Dermis microvascular lymphatic vessel endothelial cell (primary cell): ENCODE data around the gene PPAN. TPM values are rescaled to one million over a fixed set of nuclear protein-coding genes. Genes with fewer than 3 reads are reported as not detected.

Experiments used
- DNase-seq, 2 donors: peaks; one replicate each; pipeline versions ENCODE4 v3.0.0 to v3.0.0-alpha.2; 2010; ENCODE audit warnings: low read depth in 2 of 2
- total RNA-seq: library from RNA; depleted of rRNA; stranded (reverse); fragments of >200 nt; gene quantifications from 2 replicates; pipeline ENCODE4 v1.2.1, GENCODE V29; 2014

The PPAN gene
- total RNA-seq, 1 donor from 2014 or later: 16.3 TPM

- no peak for DNase-seq
Observed at GRCh38 chr19:10113592-10113963, 7.4 kb downstream of the PPAN start.

DNA sequence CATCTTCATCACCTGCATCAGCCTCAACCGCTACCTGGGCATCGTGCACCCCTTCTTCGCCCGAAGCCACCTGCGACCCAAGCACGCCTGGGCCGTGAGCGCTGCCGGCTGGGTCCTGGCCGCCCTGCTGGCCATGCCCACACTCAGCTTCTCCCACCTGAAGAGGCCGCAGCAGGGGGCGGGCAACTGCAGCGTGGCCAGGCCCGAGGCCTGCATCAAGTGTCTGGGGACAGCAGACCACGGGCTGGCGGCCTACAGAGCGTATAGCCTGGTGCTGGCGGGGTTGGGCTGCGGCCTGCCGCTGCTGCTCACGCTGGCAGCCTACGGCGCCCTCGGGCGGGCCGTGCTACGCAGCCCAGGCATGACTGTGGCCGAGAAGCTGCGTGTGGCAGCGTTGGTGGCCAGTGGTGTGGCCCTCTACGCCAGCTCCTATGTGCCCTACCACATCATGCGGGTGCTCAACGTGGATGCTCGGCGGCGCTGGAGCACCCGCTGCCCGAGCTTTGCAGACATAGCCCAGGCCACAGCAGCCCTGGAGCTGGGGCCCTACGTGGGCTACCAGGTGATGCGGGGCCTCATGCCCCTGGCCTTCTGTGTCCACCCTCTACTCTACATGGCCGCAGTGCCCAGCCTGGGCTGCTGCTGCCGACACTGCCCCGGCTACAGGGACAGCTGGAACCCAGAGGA lies 7.9 kb downstream of the PPAN start:
- DNase-seq: no peak

DNA sequence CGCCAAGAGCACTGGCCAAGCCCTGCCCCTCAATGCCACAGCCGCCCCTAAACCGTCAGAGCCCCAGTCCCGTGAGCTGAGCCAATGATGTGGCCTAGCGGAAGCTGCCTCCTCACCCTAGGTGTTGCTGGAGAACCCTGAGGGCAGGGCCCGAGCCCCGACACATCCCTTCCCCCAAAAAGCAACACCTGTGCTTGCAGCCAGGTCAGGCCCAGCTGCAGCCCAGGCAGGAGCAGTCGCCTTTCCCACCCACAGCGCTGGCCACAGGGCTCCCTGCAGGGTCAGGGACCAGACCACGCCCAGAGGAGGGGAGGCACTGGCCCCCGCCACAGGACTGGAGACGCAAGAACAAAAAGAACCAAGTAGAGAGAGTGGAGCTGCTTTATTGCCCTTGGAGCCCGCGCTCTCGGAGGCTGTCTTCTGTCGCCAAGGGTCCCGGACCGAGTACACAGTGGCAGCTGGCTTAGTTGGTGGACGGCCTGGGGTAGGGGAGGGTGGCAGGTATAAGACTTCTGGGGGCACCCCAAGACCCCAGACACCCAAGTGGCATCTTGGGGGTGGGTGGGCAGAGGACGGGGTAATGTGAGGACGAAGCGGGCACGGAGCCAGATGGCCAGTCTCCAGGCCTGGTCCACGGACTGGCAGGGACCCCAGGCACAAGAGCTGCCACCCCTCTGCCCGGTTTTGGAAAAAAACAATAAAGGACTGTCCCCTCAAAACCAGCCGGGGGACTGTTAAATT lies 8.7 kb downstream of the PPAN start:
- DNase-seq: no peak

- DNase-seq: no peak
Observed at GRCh38 chr19:10115392-10116084, 9.4 kb downstream of the PPAN start.

GRCh38 chr19:10116085-10116865 lies 10.1 kb downstream of the PPAN start:
- no peak for DNase-seq

DNA sequence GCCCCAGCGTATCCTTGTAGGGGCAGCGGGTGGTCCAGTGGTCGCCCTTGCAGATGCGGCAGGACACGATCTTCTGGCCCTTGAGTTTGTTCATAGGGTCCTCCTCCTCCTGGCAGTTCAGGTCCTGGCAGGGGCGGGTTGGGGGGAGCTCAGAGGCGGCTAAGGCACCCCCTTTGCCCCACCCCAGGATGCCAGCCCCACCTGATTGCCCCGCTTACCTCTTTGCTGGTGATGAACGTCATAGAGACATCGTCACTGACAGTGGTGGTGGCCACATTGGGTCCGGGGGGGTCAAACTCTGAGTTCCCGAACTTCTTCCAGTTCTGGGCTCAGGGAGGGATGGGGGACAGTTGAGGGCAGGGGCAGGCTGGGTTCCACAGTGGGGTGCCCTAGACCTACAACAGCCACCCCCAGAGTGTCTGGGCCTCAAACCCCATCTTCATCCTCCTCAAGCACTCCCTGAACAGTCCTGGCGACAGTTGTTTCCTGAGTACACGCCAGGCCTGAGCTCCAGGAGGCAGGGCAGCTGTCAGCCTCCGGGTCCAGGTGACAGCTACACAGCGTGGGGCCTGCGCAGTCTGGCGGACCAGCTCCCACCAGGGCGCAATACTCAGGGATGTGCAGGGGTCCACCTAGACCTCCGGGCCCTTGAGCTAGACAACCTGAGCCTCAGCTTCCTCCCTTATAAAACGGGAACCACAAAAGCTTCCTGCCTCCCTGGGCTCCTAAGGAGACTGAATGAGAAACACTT lies 10.9 kb downstream of the PPAN start:
- DNase-seq: no peak

DNA sequence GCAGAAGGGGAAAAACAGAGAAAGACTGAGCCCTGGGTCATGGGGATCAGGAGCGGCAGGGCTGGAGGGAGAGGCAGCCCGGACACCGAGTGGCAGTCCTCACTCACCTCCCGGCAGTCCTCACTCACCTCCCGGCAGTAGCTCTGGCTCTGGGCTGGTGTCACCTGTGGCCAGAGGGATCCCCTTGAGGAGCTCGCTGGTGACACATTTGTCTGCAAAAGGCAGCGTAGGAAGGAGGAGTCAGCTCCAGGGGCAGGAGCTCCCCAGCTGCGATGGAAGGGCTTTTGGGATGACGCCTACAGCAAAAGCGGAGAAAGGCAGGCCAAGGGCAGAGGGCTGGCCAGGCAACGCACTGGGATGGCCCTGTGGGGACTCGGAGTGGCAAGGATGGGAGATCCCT lies 12.8 kb downstream of the PPAN start:
- DNase-seq: no peak

GRCh38 chr19:10120538-10121189 lies 14.5 kb downstream of the PPAN start:
- DNase-seq: no peak

DNA sequence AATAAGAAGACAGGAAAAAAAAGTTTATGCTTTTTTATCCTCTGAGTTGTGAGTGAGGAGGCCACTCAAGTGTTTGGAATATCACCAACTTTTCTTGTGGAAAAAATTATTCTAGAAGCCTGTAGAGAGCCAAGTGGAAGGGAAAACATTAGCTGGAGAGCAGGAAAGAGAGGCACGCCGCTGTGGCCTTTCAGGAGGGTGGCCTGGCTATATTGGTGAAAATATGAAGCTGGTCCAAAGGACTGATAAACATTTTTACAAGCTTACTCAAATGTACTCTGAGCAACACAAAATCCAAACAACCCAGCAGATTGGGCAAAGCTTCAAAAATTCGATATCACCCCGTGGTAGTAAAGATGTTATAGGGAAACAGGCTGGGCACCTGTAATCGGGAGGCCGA lies 15.9 kb downstream of the PPAN start:
- peak; percentile 23 to 49 for DNase-seq

DNA sequence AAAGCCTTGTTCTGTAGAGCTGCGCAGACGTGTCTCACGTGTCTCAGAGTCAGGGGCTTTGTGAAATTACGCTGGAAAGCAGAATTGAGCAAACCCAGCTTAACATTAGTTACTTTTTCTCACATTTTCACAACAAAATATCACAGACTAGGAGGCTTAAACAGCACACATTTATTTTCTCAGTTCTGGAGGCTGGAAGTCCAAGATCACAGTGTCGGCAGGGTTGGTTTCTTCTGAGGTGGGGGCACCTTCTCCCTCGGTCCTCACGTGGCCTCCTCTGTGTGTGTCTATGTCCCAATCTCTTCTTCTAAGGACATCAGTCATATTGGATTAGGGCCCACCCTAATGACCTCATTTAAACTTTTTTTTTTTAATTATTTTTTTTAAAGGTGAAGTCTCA lies 18.3 kb downstream of the PPAN start:
- DNase-seq: no peak

- DNase-seq: no peak
Observed at GRCh38 chr19:10126213-10126639, 20.1 kb downstream of the PPAN start.

- no peak for DNase-seq
Observed at GRCh38 chr19:10132905-10133304, 26.7 kb downstream of the PPAN start.

DNA sequence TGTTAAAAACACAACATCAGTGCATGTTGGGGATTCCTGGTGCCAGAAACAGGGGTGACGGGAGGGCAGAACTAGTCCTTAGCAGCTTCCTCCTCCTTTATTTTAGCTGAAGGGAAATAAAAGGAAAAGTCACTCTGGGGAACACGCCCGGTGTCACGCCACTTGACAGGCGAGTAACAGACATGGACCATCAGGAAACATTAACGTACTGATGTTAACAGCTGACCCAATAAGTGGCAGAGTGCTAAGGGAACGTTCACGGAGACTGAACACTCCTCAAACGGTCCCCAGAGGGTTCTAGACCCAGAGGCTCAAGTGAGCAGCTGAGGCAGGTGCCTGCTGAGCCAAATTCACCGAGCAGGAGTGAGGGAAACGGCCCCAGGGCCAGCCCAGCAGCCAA lies 27.4 kb downstream of the PPAN start:
- no peak for DNase-seq

DNA sequence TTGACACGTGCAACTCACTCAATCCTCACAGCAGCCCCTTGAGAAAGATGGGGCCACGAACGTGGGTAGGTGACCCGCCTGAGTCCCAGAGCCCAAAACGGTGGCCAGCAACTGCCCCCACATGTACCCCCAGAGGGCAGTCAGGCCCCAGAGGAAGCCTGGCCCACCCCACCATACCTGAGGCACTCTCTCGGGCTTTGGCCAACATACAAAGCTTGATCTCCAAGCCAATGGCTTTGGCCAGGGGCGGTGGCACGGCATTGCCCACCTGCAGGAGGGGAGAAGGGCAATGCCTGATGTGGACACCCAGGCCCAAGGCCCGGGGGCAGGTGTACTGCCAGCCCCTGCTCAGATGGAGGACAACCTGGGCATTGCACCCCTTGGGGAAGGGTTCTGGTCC lies 27.9 kb downstream of the PPAN start:
- no peak for DNase-seq

- no peak for DNase-seq
Observed at GRCh38 chr19:10135551-10136334, 29.6 kb downstream of the PPAN start.

DNA sequence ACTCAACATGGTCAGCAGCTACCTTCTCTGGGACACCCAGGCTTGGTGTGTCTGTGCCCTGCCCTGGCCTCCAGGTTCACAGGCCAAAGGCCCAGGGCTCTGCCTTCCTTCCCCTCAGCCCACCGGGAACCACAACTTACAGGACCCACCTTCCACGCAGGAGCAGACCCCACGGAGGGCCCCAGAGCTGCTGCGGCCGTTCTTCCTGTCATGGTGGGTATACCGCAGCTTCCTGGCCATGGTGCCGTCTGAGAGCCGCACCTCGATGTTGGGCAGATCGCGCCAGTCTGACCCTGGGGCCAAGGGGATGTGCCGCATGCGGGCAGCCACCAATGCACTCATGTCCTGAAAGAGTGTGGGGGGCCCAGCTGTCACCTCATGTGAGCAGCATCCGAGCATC lies 30.8 kb downstream of the PPAN start:
- DNase-seq: no peak

DNA sequence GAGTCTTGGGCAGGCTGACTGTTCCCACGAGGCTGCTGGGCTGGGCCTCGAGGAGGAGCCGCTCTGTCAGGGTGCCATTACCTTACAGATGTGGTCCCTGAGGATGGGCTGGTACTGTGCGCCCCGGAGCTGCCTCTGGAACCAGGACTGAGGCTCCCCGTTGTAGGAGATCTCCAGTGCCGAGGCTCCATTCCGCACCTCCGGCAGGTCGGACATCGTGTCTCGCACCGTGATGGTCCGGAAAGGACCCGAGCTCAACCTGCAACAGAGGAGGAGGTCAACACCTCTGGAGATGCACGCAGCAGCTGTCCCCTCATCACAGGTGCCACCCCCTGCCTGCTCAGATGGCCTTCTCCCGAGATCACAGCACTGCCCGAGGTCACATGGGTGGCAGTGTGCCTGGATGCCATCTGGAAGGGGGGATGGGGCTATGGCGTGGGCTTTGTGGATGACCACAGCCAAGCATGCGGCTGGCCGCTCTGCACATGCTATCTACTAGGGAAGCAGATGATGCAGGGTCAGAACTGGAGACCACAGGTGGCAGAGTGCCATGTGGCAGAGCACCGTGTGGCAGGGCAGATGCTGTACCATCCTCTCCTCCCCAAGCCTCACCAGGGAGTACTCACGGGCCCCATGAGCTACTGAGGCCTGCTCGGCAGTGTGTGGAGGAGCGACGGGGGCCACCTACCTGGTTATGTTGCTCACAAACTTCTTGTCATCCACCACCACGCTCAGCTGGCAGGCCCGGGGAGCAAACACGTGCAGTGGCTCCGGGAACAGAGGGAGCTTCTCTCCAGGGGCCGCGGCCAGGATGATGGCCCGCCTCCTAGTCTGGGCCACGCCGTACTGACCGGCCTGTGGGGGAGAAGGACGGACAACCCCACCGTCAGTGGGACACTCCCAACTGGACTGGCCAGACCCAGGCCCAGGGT lies 31.9 kb downstream of the PPAN start:
- DNase-seq: no peak

- no peak for DNase-seq
Observed at GRCh38 chr19:10138879-10139795, 33.0 kb downstream of the PPAN start.
